H1 (cell line): ENCODE results near the gene SYT17. TPM values are rescaled to one million over a fixed set of nuclear protein-coding genes. Genes with fewer than 3 reads are reported as not detected.

Experiments
- CTCF ChIA-PET: fragments of 300-600 bp; sonication (Branson Sonifier 250); formaldehyde crosslinking; loops from one replicate; lab custom pipeline; 2021; ENCODE audit not compliant: partially characterized antibody; lab: Charles Lee
- POLR2A ChIA-PET: fragments of 300-600 bp; sonication (Branson Sonifier 250); formaldehyde crosslinking; loops from one replicate; lab custom pipeline; 2021; ENCODE audit warnings: inconsistent platforms; ENCODE audit not compliant: partially characterized antibody; lab: Charles Lee
- DNase-seq, 2 experiments: peaks; one replicate each; pipeline versions ENCODE4 v3.0.0 to v3.0.0-alpha.2; 2010 to 2022; ENCODE audit warnings: low spot score in 2 of 2, low read depth in 1 of 2, mixed read lengths in 1 of 2
- FAIRE-seq: peaks from 2 replicates; lab custom pipeline; 2011; peaks lifted over from hg19 to GRCh38; lab: Jason Lieb, UNC
- H2AFZ ChIP-seq: 2 replicates; pipeline ENCODE4 v1.8.1; 2012; ENCODE audit warnings: low read length, inconsistent platforms
- H2AK5ac ChIP-seq: 2 replicates; pipeline ENCODE4 v1.6.1; 2013; ENCODE audit warnings: low read depth, low read length
- H2BK120ac ChIP-seq: replicated peaks from 2 replicates; pipeline ENCODE3; 2013; ENCODE audit warnings: low read depth, low read length, inconsistent platforms
- H2BK12ac ChIP-seq: 2 replicates; pipeline ENCODE4 v1.6.1; 2013; ENCODE audit warnings: low read depth, low read length
- H2BK15ac ChIP-seq: 2 replicates; pipeline ENCODE4 v1.6.1; 2013; ENCODE audit warnings: low read length
- H2BK20ac ChIP-seq: 2 replicates; pipeline ENCODE4 v1.6.1; 2013; ENCODE audit warnings: low read length
- H2BK5ac ChIP-seq: 2 replicates; pipeline ENCODE4 v1.6.1; 2013; ENCODE audit warnings: low read depth, low read length
- H3K14ac ChIP-seq: 2 replicates; pipeline ENCODE4 v1.6.1; 2013; ENCODE audit warnings: inconsistent platforms; ENCODE audit not compliant: insufficient read length
- H3K18ac ChIP-seq: 2 replicates; pipeline ENCODE4 v1.6.1; 2013; ENCODE audit warnings: low read length; ENCODE audit errors: extremely low read depth
- H3K23ac ChIP-seq: 2 replicates; pipeline ENCODE4 v1.6.1; 2013; ENCODE audit warnings: inconsistent platforms; ENCODE audit not compliant: insufficient read length
- H3K23me2 ChIP-seq: 2 replicates; pipeline ENCODE4 v1.6.1; 2013; ENCODE audit warnings: low read depth, low read length
- H3K27ac ChIP-seq: 2 replicates; pipeline ENCODE4 v1.6.1; 2011; ENCODE audit warnings: low read depth, low read length, inconsistent platforms
- H3K27me3 ChIP-seq, 4 experiments: replicated peaks in 1 of 4; 1 replicate in 1 of 4; 2 replicates in 3 of 4; pipeline versions ENCODE4 v1.6.1 to v1.8.1; 2011 to 2013; ENCODE audit warnings: low read length in 3 of 4, mild to moderate bottlenecking in 3 of 4, inconsistent platforms in 2 of 4, mixed read lengths in 2 of 4, moderate library complexity in 1 of 4; ENCODE audit not compliant: control insufficient read depth in 3 of 4, insufficient read depth in 3 of 4; ENCODE audit errors: extremely low read depth in 1 of 4
- H3K36me3 ChIP-seq, 4 experiments: 2 replicates each; pipeline versions ENCODE4 v1.6.1 to v1.8.1; 2011 to 2013; ENCODE audit warnings: mild to moderate bottlenecking in 4 of 4, low read length in 3 of 4, moderate library complexity in 2 of 4, control low read depth in 1 of 4, inconsistent platforms in 1 of 4; ENCODE audit not compliant: insufficient read depth in 4 of 4, control insufficient read depth in 2 of 4
- H3K4ac ChIP-seq: replicated peaks from 2 replicates; pipeline ENCODE3; 2013; ENCODE audit warnings: low read length, low read depth, mixed read lengths, inconsistent platforms; ENCODE audit not compliant: insufficient read length
- H3K4me1 ChIP-seq, 4 experiments: replicated peaks in 1 of 4; 1 replicate in 1 of 4; 2 replicates in 3 of 4; pipeline versions ENCODE4 v1.6.1 to v1.8.1; 2011 to 2013; ENCODE audit warnings: low read length in 3 of 4, inconsistent platforms in 2 of 4, mixed read lengths in 1 of 4; ENCODE audit not compliant: insufficient read depth in 4 of 4, control insufficient read depth in 3 of 4
- H3K4me2 ChIP-seq, 2 experiments: 2 replicates each; pipeline versions ENCODE4 v1.6.1 to v1.8.1; 2011 to 2013; ENCODE audit warnings: low read depth in 2 of 2, low read length in 2 of 2, control low read depth in 1 of 2, inconsistent platforms in 1 of 2, mild to moderate bottlenecking in 1 of 2; ENCODE audit not compliant: insufficient read depth in 1 of 2
- H3K4me3 ChIP-seq, 4 experiments: fragments of 200-600, 300-600 bp in 1 of 4; sonication (generic), shearing (Covaris generic), sonication (Bioruptor Twin) in 1 of 4; 2 replicates each; pipeline versions ENCODE4 v1.5.1 to v1.8.1; 2011 to 2016; ENCODE audit warnings: low read length in 4 of 4, low read depth in 3 of 4, control low read depth in 2 of 4, inconsistent platforms in 2 of 4, mild to moderate bottlenecking in 2 of 4, mixed read lengths in 1 of 4, moderate library complexity in 1 of 4; ENCODE audit not compliant: insufficient read depth in 2 of 4; ENCODE audit errors: extremely low read depth in 1 of 4
- H3K56ac ChIP-seq: replicated peaks from 2 replicates; pipeline ENCODE3; 2013; ENCODE audit warnings: low read depth, mild to moderate bottlenecking, mixed read lengths, low read length, inconsistent platforms; ENCODE audit not compliant: insufficient read length
- H3K79me1 ChIP-seq: 2 replicates; pipeline ENCODE4 v1.6.1; 2013; ENCODE audit warnings: low read depth, low read length, control low read depth
- H3K79me2 ChIP-seq, 2 experiments: 2 replicates each; pipeline versions ENCODE4 v1.6.1 to v1.8.1; 2012 to 2013; ENCODE audit warnings: low read length in 2 of 2, mild to moderate bottlenecking in 2 of 2, inconsistent platforms in 1 of 2; ENCODE audit not compliant: insufficient read depth in 2 of 2, control insufficient read depth in 1 of 2
- H3K9ac ChIP-seq, 4 experiments: replicated peaks in 1 of 4; 1 replicate in 1 of 4; 2 replicates in 3 of 4; pipeline versions ENCODE4 v1.6.1 to v1.8.1; 2011 to 2013; ENCODE audit warnings: low read depth in 3 of 4, low read length in 3 of 4, control low read depth in 2 of 4, mild to moderate bottlenecking in 2 of 4, moderate library complexity in 2 of 4, inconsistent platforms in 1 of 4; ENCODE audit errors: extremely low read depth in 1 of 4
- H3K9me3 ChIP-seq, 2 experiments: 2 replicates each; pipeline versions ENCODE4 v1.6.1 to v1.8.1; 2012 to 2013; ENCODE audit warnings: mild to moderate bottlenecking in 2 of 2, moderate library complexity in 2 of 2, control low read depth in 1 of 2, inconsistent platforms in 1 of 2, low read depth in 1 of 2, low read length in 1 of 2, mixed read lengths in 1 of 2; ENCODE audit not compliant: insufficient read depth in 2 of 2
- H4K20me1 ChIP-seq, 2 experiments: replicated peaks in 1 of 2; 2 replicates each; pipeline versions ENCODE3 to v1.8.1; 2011 to 2013; ENCODE audit warnings: inconsistent platforms in 2 of 2, low read length in 2 of 2, mild to moderate bottlenecking in 1 of 2; ENCODE audit not compliant: insufficient read depth in 2 of 2, control insufficient read depth in 1 of 2
- H4K5ac ChIP-seq: 2 replicates; pipeline ENCODE4 v1.6.1; 2013; ENCODE audit warnings: low read length, low read depth, mixed read lengths, inconsistent platforms; ENCODE audit not compliant: insufficient read length
- H4K8ac ChIP-seq: 2 replicates; pipeline ENCODE4 v1.8.0; 2013; ENCODE audit warnings: mild to moderate bottlenecking, moderate library complexity, low read length, inconsistent platforms; ENCODE audit not compliant: insufficient read depth; ENCODE audit errors: extremely low read depth
- H4K91ac ChIP-seq: replicated peaks from 2 replicates; pipeline ENCODE3; 2013; ENCODE audit warnings: low read length, mixed read lengths, inconsistent platforms; ENCODE audit not compliant: insufficient read length
- ASH2L ChIP-seq: fragments of 200-600, 300-600 bp; sonication (generic); IDR thresholded peaks from one replicate; pipeline ENCODE4 v1.7.1; 2017; ENCODE audit warnings: low read length
- EGR1 ChIP-seq: IDR thresholded peaks from 2 replicates; pipeline ENCODE4 v1.6.1; 2011; ENCODE audit warnings: low read depth, low read length, borderline replicate concordance
- EZH2 ChIP-seq: fragments of 200-600 bp; sonication (generic); IDR thresholded peaks from 2 replicates; pipeline ENCODE4 v1.7.1; 2012; ENCODE audit warnings: low read depth, mild to moderate bottlenecking, moderate library complexity, low read length, inconsistent platforms; ENCODE audit not compliant: severe bottlenecking
- HDAC6 ChIP-seq: IDR thresholded peaks from one replicate; pipeline ENCODE4 v1.7.1; 2012; ENCODE audit warnings: low read depth, mild to moderate bottlenecking, inconsistent platforms, low read length, moderate library complexity
- MAX ChIP-seq: IDR thresholded peaks from 2 replicates; pipeline ENCODE4 v1.6.1; 2012; ENCODE audit warnings: inconsistent platforms
- POU5F1 ChIP-seq: IDR thresholded peaks from 2 replicates; pipeline ENCODE4 v1.6.1; 2011; ENCODE audit warnings: low read depth, mild to moderate bottlenecking, low read length, moderate library complexity
- USF2 ChIP-seq: IDR thresholded peaks from 2 replicates; pipeline ENCODE4 v1.6.1; 2011; ENCODE audit warnings: low read length, improper control_type of control experiment
- YY1 ChIP-seq: IDR thresholded peaks from 2 replicates; pipeline ENCODE4 v1.6.1; 2011; ENCODE audit warnings: low read depth, mild to moderate bottlenecking, low read length
- ZNF274 ChIP-seq: IDR thresholded peaks from 2 replicates; pipeline ENCODE4 v1.7.0; 2012; ENCODE audit warnings: low read length, borderline replicate concordance; ENCODE audit errors: extremely low read depth
- WGBS, 2 experiments: shearing (Covaris generic) in 1 of 2; methylation state at CpG; one replicate each; pipeline versions ENCODE4 v1.1.6 to v1.1.7; 2013 to 2015; ENCODE audit warnings: low lambda C conversion rate in 2 of 2, mixed read lengths in 2 of 2, inconsistent platforms in 1 of 2, low coverage in 1 of 2, missing lambda C conversion rate in 1 of 2; ENCODE audit not compliant: insufficient replicate concordance in 2 of 2, insufficient coverage in 1 of 2, insufficient read length in 1 of 2; ENCODE audit errors: extremely low coverage in 1 of 2, missing lambda C conversion rate in 1 of 2; 5-methylcytosine and 5-hydroxymethylcytosine counted together
- polyA plus RNA-seq, 7 experiments: library from polyadenylated mRNA; depleted of rRNA in 3 of 7; stranded (reverse) in 5 of 7; unstranded in 2 of 7; fragments of >200 nt in 5 of 7; fragments of 200-250 nt in 2 of 7; gene quantifications; 1 replicate in 5 of 7; 2 replicates in 1 of 7; 4 replicates in 1 of 7; pipeline versions ENCODE4 v1.2.1 to v1.2.3, GENCODE V29; 2011 to 2013; ENCODE audit warnings: missing spikeins in 2 of 7, mixed read lengths in 2 of 7
- total RNA-seq: library from RNA; stranded (reverse); fragmentation: NEBNext Ultra II Directional; extraction: Animal tissue kit (Norgen Biotek cat#: 25700); gene quantifications from 2 replicates; pipeline ENCODE4 v1.2.1, GENCODE V29; 2021

The SYT17 gene
- total and polyA plus RNA-seq, 2 of the 8 experiments (the other 6 are each of a cell fraction or from before 2014, with no cell fraction given): 5.8 to 18.1 TPM

- POLR2A ChIA-PET: no interaction called here
These were observed 14.2 kb upstream of the SYT17 start for GRCh38 chr16:19153876-19154275.

More at GRCh38 chr16:19153876-19154275, 14.2 kb upstream of the SYT17 start:
- Histone ChIP-seq H4K8ac (no peak overlapping the region), H3K18ac (no peak overlapping the region), H2BK5ac (no peak overlapping the region), H3K9me3 (peaks cover 3 to 6% of the 10 kb centered on the region in 2 experiments; a peak in 3 of 4 replicates), H2AFZ (peak overlapping the region; percentile 91), H3K36me3 (no peaks in the 10 kb centered on the region), H2BK20ac (no peak overlapping the region), H2BK120ac (no peak overlapping the region), H3K79me2 (no peaks in the 10 kb centered on the region), H2BK15ac (no peak overlapping the region), H3K23ac (no peak overlapping the region), H3K56ac (no peak overlapping the region), H3K9ac (no peak overlapping the region), H3K4me2 (no peak overlapping the region), H4K5ac (no peak overlapping the region), H3K27ac (no peak overlapping the region), H2AK5ac (no peak overlapping the region)
- CTCF ChIA-PET: no interaction called here
- DNase-seq: no peak
- FAIRE-seq: no peak
- no peak for TF ChIP-seq ZNF274
- TF ChIP-seq USF2: peak; percentile 60
- peak; percentile 24; the same call in 1 of the 2 replicates for TF ChIP-seq MAX
- no peak for TF ChIP-seq POU5F1
- TF ChIP-seq ASH2L: no peak
- TF ChIP-seq YY1: peak; percentile 67; the same call in 1 of the 2 replicates
- TF ChIP-seq EGR1: no peak
- no peak for TF ChIP-seq EZH2
- no peak for TF ChIP-seq HDAC6
- TF ChIP-seq, all 59 proteins: peak for 3
- H4K20me1 ChIP-seq: no peaks in the 10 kb centered on the region
- H3K4me3 ChIP-seq: no peak overlapping the region
- no peak overlapping the region for H3K14ac ChIP-seq
- H3K23me2 ChIP-seq: no peaks in the 10 kb centered on the region
- no peak overlapping the region for H4K91ac ChIP-seq
- no peak overlapping the region for H3K4ac ChIP-seq
- peaks cover 0 to 2% (median 0%) of the 10 kb centered on the region in 4 experiments; a peak in 1 of 7 replicates for H3K27me3 ChIP-seq
- H2BK12ac ChIP-seq: no peak overlapping the region
- H3K79me1 ChIP-seq: no peaks in the 10 kb centered on the region
- no peaks in the 10 kb centered on the region for H3K4me1 ChIP-seq
- WGBS, 2 experiments: 77% methylated on average over 4 of the region's 4 CpGs; no CpG with 5 or more reads in 1 of the 2 experiments
